Measurements from ENCODE around the gene PARM1.

The PARM1 gene

GRCh38 chr4:74932832-74933561 lies at the start of gene PARM1:
TSS of gene PARM1 (plus strand) at chr4:74933116. CDS start at chr4:74933328, 212 bp downstream.
- DNase-seq (ENCODE audit: low read depth in 2 of 2): no peak

- DNase-seq (ENCODE audit: low read depth in 2 of 2): no peak
Observed at GRCh38 chr4:74884266-74884665, 48.6 kb upstream of the PARM1 start.

GRCh38 chr4:74886484-74886883 lies 46.4 kb upstream of the PARM1 start:
- no peak for DNase-seq (ENCODE audit: low read depth in 2 of 2)

- DNase-seq (ENCODE audit: low read depth in 2 of 2): no peak
Observed at GRCh38 chr4:74890341-74890740, 42.6 kb upstream of the PARM1 start.

GRCh38 chr4:74891037-74891436 lies 41.9 kb upstream of the PARM1 start:
- DNase-seq (ENCODE audit: low read depth in 2 of 2): no peak

- no peak for DNase-seq (ENCODE audit: low read depth in 2 of 2)
Observed at GRCh38 chr4:74893171-74893570, 39.7 kb upstream of the PARM1 start.

- no peak for DNase-seq (ENCODE audit: low read depth in 2 of 2)
Observed at GRCh38 chr4:74896595-74896994, 36.3 kb upstream of the PARM1 start.

GRCh38 chr4:74897386-74897785 lies 35.5 kb upstream of the PARM1 start:
- no peak for DNase-seq (ENCODE audit: low read depth in 2 of 2)

- no peak for DNase-seq (ENCODE audit: low read depth in 2 of 2)
Observed at GRCh38 chr4:74900862-74901261, 32.1 kb upstream of the PARM1 start.

GRCh38 chr4:74904509-74905065 lies 28.3 kb upstream of the PARM1 start:
- DNase-seq (ENCODE audit: low read depth in 2 of 2): no peak

GRCh38 chr4:74906771-74907170 lies 26.1 kb upstream of the PARM1 start:
- DNase-seq (ENCODE audit: low read depth in 2 of 2): no peak

GRCh38 chr4:74919783-74920182 lies 13.1 kb upstream of the PARM1 start:
- DNase-seq (ENCODE audit: low read depth in 2 of 2): no peak

- no peak for DNase-seq (ENCODE audit: low read depth in 2 of 2)
Observed at GRCh38 chr4:74920704-74921103, 12.2 kb upstream of the PARM1 start.

- no peak for DNase-seq (ENCODE audit: low read depth in 2 of 2)
Observed at GRCh38 chr4:74921490-74921889, 11.4 kb upstream of the PARM1 start.

- DNase-seq (ENCODE audit: low read depth in 2 of 2): no peak
Observed at GRCh38 chr4:74926007-74926406, 6.9 kb upstream of the PARM1 start.

GRCh38 chr4:74930162-74930561 lies 2.8 kb upstream of the PARM1 start:
- DNase-seq (ENCODE audit: low read depth in 2 of 2): no peak

GRCh38 chr4:74931376-74931775 lies 1.5 kb upstream of the PARM1 start:
- no peak for DNase-seq (ENCODE audit: low read depth in 2 of 2)

GRCh38 chr4:74932010-74932409 lies 906 bp upstream of the PARM1 start:
- no peak for DNase-seq (ENCODE audit: low read depth in 2 of 2)

- DNase-seq (ENCODE audit: low read depth in 2 of 2): no peak
Observed at GRCh38 chr4:74933562-74934015, 673 bp downstream of the PARM1 start.

- no peak for DNase-seq (ENCODE audit: low read depth in 2 of 2)
Observed at GRCh38 chr4:74934016-74934831, 1.3 kb downstream of the PARM1 start.

- no peak for DNase-seq (ENCODE audit: low read depth in 2 of 2)
Observed at GRCh38 chr4:74934888-74935287, 2.0 kb downstream of the PARM1 start.

GRCh38 chr4:74941123-74941522 lies 8.2 kb downstream of the PARM1 start:
- no peak for DNase-seq (ENCODE audit: low read depth in 2 of 2)
